H9 (cell line): Measurements from ENCODE around the gene DCAF6. TPM values are rescaled to one million over a fixed set of nuclear protein-coding genes. Genes with fewer than 3 reads are reported as not detected.

Experiments
- DNase-seq: peaks from one replicate; pipeline ENCODE4 v3.0.0-alpha.2; 2017
- H2AFZ ChIP-seq: one replicate; pipeline ENCODE4 v1.6.1; 2013; ENCODE audit warnings: mild to moderate bottlenecking, low read length, control low read depth, moderate library complexity
- H2AK5ac ChIP-seq: 2 replicates; pipeline ENCODE4 v1.6.1; 2013; ENCODE audit warnings: low read length, control low read depth, mixed read lengths; ENCODE audit not compliant: insufficient read length
- H2BK120ac ChIP-seq: one replicate; pipeline ENCODE4 v1.6.1; 2013; ENCODE audit warnings: low read depth, mild to moderate bottlenecking, low read length, control low read depth, inconsistent platforms; ENCODE audit not compliant: poor library complexity, severe bottlenecking
- H2BK12ac ChIP-seq: 2 replicates; pipeline ENCODE4 v1.6.1; 2013; ENCODE audit warnings: low read length, control low read depth, mixed read lengths, low read depth; ENCODE audit not compliant: insufficient read length
- H2BK15ac ChIP-seq: 2 replicates; pipeline ENCODE4 v1.6.1; 2013; ENCODE audit warnings: low read depth, low read length, control low read depth
- H2BK20ac ChIP-seq: one replicate; pipeline ENCODE4 v1.6.1; 2013; ENCODE audit warnings: low read depth, mild to moderate bottlenecking, low read length, control low read depth, inconsistent platforms; ENCODE audit not compliant: poor library complexity, severe bottlenecking
- H2BK5ac ChIP-seq: 2 replicates; pipeline ENCODE4 v1.6.1; 2013; ENCODE audit warnings: low read length, control low read depth, mixed read lengths; ENCODE audit not compliant: insufficient read length
- H3K14ac ChIP-seq: 2 replicates; pipeline ENCODE4 v1.6.1; 2013; ENCODE audit warnings: low read length, control low read depth; ENCODE audit not compliant: insufficient read depth
- H3K18ac ChIP-seq: 2 replicates; pipeline ENCODE4 v1.6.1; 2013; ENCODE audit warnings: low read depth, mild to moderate bottlenecking, mixed read lengths, low read length, control low read depth; ENCODE audit not compliant: insufficient read length
- H3K23ac ChIP-seq: 2 replicates; pipeline ENCODE4 v1.6.1; 2013; ENCODE audit warnings: low read length, control low read depth, mixed read lengths, low read depth; ENCODE audit not compliant: insufficient read length
- H3K23me2 ChIP-seq: 2 replicates; pipeline ENCODE4 v1.6.1; 2013; ENCODE audit warnings: low read depth, mild to moderate bottlenecking, mixed read lengths, low read length, control low read depth; ENCODE audit not compliant: insufficient read length, poor library complexity, severe bottlenecking
- H3K27ac ChIP-seq: 2 replicates; pipeline ENCODE4 v1.5.1; 2013; ENCODE audit warnings: low read length, control low read depth, mixed read lengths, low read depth; ENCODE audit not compliant: insufficient read length
- H3K27me3 ChIP-seq: 2 replicates; pipeline ENCODE4 v1.6.1; 2013; ENCODE audit warnings: low read length, control low read depth, inconsistent platforms; ENCODE audit not compliant: insufficient read depth
- H3K4ac ChIP-seq: 2 replicates; pipeline ENCODE4 v1.6.1; 2013; ENCODE audit warnings: low read depth, mild to moderate bottlenecking, control low read depth, inconsistent platforms, low read length, moderate library complexity
- H3K4me1 ChIP-seq: 2 replicates; pipeline ENCODE4 v1.6.1; 2013; ENCODE audit warnings: low read length, control low read depth, inconsistent platforms; ENCODE audit not compliant: insufficient read depth
- H3K4me2 ChIP-seq: 2 replicates; pipeline ENCODE4 v1.6.1; 2013; ENCODE audit warnings: low read length, control low read depth, mixed read lengths; ENCODE audit not compliant: insufficient read length, insufficient read depth
- H3K56ac ChIP-seq: 2 replicates; pipeline ENCODE4 v1.6.1; 2013; ENCODE audit warnings: low read depth, mild to moderate bottlenecking, mixed read lengths, low read length, control low read depth; ENCODE audit not compliant: insufficient read length
- H3K79me1 ChIP-seq: 2 replicates; pipeline ENCODE4 v1.6.1; 2013; ENCODE audit warnings: low read depth, mild to moderate bottlenecking, moderate library complexity, low read length, control low read depth, inconsistent platforms; ENCODE audit not compliant: insufficient read depth, poor library complexity, severe bottlenecking
- H3K79me2 ChIP-seq: 2 replicates; pipeline ENCODE4 v1.6.1; 2013; ENCODE audit warnings: low read length, control low read depth, inconsistent platforms; ENCODE audit not compliant: insufficient read depth
- H3K9ac ChIP-seq: 2 replicates; pipeline ENCODE4 v1.6.1; 2013; ENCODE audit warnings: low read length, control low read depth, mixed read lengths; ENCODE audit not compliant: insufficient read length; ENCODE audit errors: extremely low read depth
- H3K9me3 ChIP-seq: one replicate; pipeline ENCODE4 v1.6.1; 2013; ENCODE audit warnings: low read depth, low read length, inconsistent platforms; ENCODE audit not compliant: control insufficient read depth
- H3T11ph ChIP-seq: one replicate; pipeline ENCODE4 v1.6.1; 2013; ENCODE audit warnings: mild to moderate bottlenecking, low read length, control low read depth, inconsistent platforms
- H4K20me1 ChIP-seq: one replicate; pipeline ENCODE4 v1.6.1; 2013; ENCODE audit not compliant: control insufficient read depth, insufficient read length, insufficient read depth
- H4K5ac ChIP-seq: 2 replicates; pipeline ENCODE4 v1.6.1; 2013; ENCODE audit warnings: low read depth, mild to moderate bottlenecking, mixed read lengths, low read length, control low read depth; ENCODE audit not compliant: insufficient read length
- H4K8ac ChIP-seq: replicated peaks from 2 replicates; pipeline ENCODE4 v1.6.1; 2013; ENCODE audit warnings: low read length, control low read depth, mixed read lengths, low read depth; ENCODE audit not compliant: insufficient read length
- H4K91ac ChIP-seq: 2 replicates; pipeline ENCODE4 v1.6.1; 2013; ENCODE audit warnings: low read depth, mild to moderate bottlenecking, moderate library complexity, mixed read lengths, low read length, control low read depth; ENCODE audit not compliant: insufficient read length
- H3K27ac Mint-ChIP-seq, 3 experiments: 2 replicates in 2 of 3; 3 replicates in 1 of 3; pipeline ENCODE4 v1.8.0; 2020 to 2021; ENCODE audit warnings: mixed read lengths in 3 of 3, mild to moderate bottlenecking in 1 of 3, moderate library complexity in 1 of 3
- H3K27me3 Mint-ChIP-seq: 2 replicates; pipeline ENCODE4 v1.8.0; 2021; ENCODE audit warnings: low read depth, mild to moderate bottlenecking, moderate library complexity, mixed read lengths
- H3K36me3 Mint-ChIP-seq, 3 experiments: 2 replicates in 2 of 3; 3 replicates in 1 of 3; pipeline ENCODE4 v1.8.0; 2020 to 2021; ENCODE audit warnings: low read depth in 3 of 3, mixed read lengths in 3 of 3; ENCODE audit not compliant: insufficient read depth in 1 of 3
- H3K4me1 Mint-ChIP-seq, 2 experiments: 2 replicates each; pipeline ENCODE4 v1.8.0; 2020; ENCODE audit warnings: mixed read lengths in 2 of 2
- H3K4me3 Mint-ChIP-seq, 2 experiments: 2 replicates in 1 of 2; 3 replicates in 1 of 2; pipeline ENCODE4 v1.8.0; 2020 to 2021; ENCODE audit warnings: mild to moderate bottlenecking in 2 of 2, mixed read lengths in 2 of 2, moderate library complexity in 1 of 2
- H3K9me3 Mint-ChIP-seq, 2 experiments: 2 replicates in 1 of 2; 3 replicates in 1 of 2; pipeline ENCODE4 v1.8.0; 2020; ENCODE audit warnings: mild to moderate bottlenecking in 2 of 2, mixed read lengths in 2 of 2, moderate library complexity in 1 of 2
- CTCF ChIP-seq: fragments of 200-600 bp; sonication (generic); conservative IDR thresholded peaks from 3 replicates; pipeline ENCODE4 v1.8.0; 2021; ENCODE audit warnings: antibody characterized with exemption, mild to moderate bottlenecking
- WGBS: extraction: QIAGEN DNeasy Blood & Tissue Kit; methylation state at CpG from one replicate; pipeline ENCODE4 v1.1.7; 2013; ENCODE audit warnings: missing lambda C conversion rate, low lambda C conversion rate, mixed read lengths; ENCODE audit not compliant: insufficient read length; ENCODE audit errors: extremely low coverage; 5-methylcytosine and 5-hydroxymethylcytosine counted together
- total RNA-seq: library from RNA; stranded (reverse); gene quantifications from 2 replicates; pipeline ENCODE4 v1.2.1, GENCODE V29; 2021

Gene DCAF6
- total RNA-seq, 1 experiment from 2014 or later = 16.0 TPM

- Mint-ChIP-seq H3K4me1 (peaks cover 5 to 6% of the 10 kb centered on the region in 2 experiments), H3K9me3 (no peaks in the 10 kb centered on the region), H3K27me3 (no peaks in the 10 kb centered on the region), H3K27ac (no peak overlapping the region), H3K4me3 (no peak overlapping the region), H3K36me3 (peaks cover 0 to 8% (median 3%) of the 10 kb centered on the region in 3 experiments; a peak in 5 of 7 replicates)
- Histone ChIP-seq H3K23me2 (no peaks in the 10 kb centered on the region), H4K20me1 (no peaks in the 10 kb centered on the region), H2BK5ac (no peak overlapping the region), H3K18ac (no peak overlapping the region), H4K5ac (no peak overlapping the region), H3K4me1 (peaks cover 2% of the 10 kb centered on the region; the same call in 1 of the 2 replicates), H2AFZ (no peak overlapping the region), H3K14ac (no peak overlapping the region), H3K9me3 (no peaks in the 10 kb centered on the region), H4K91ac (no peak overlapping the region), H3K27me3 (no peaks in the 10 kb centered on the region), H2BK20ac (no peak overlapping the region), H3K4ac (no peak overlapping the region), H3T11ph (no peak overlapping the region), H3K79me2 (no peaks in the 10 kb centered on the region), H3K9ac (no peak overlapping the region), H2BK12ac (no peak overlapping the region), H2AK5ac (no peak overlapping the region), H3K23ac (no peak overlapping the region), H2BK15ac (no peak overlapping the region), H2BK120ac (no peak overlapping the region), H4K8ac (no peak overlapping the region), H3K56ac (no peak overlapping the region), H3K4me2 (no peak overlapping the region), H3K79me1 (no peaks in the 10 kb centered on the region), H3K27ac (no peak overlapping the region)
- no peak for TF ChIP-seq CTCF
- WGBS = no CpG with 5 or more reads among the region's 7 CpGs
- DNase-seq = no peak
Measured at GRCh38 chr1:168083456-168084325, 147.2 kb downstream of the DCAF6 start.
